Measurements from ENCODE around the gene ERFE. TPM values are rescaled to one million over a fixed set of nuclear protein-coding genes. Genes with fewer than 3 reads are reported as not detected.

Gene ERFE
- total and polyA plus RNA-seq, 2 of the 13 experiments (the other 11 are each of a cell fraction or from before 2014, with no cell fraction given), result 0.09 TPM; not detected in 1

DNA sequence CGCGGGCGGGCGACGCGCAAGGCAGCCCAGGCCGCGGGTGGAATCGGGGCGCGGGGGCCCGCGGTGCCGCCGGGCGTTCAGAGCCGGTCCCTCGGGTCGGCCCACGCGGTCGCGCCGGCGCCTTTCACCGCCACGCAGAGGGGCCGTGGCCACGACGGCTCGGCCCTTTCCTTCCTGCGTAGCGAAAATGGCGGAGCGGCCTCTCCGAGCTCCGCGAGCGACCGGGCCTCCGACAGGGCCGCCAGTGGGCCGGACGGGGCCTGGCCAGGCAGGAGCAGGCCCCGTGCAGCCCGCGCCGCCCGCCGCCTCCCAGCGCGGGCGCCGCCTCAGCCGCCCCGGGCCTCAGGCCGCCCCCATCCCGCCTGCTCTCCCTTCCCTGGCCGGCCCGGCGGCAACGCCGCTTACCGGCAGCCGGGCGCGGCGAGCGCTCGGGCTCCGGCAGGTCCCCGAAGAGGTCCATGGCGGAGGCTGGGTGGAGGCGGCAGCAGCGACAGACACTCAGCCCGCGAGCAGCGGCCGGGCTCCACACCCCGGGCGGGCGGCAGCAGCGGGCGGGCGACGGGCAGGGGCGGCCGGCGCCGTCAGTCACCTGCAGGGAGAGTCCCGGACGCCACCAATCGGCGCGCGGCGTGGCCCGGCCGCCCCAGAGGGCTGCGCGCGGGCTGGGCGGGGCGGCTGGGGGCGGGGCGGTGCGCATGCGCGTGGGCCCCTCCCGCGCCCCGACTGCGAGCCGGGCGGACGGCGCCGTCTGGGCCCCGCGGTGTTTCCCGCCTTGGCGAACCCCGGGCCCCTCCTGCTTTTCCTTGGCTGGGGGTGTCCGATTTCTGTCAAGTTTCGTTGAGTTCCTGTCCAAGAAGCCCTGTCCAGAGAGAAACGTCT lies 44.6 kb downstream of the ERFE start, which contains the start of gene ILKAP:
ILKAP (minus strand) TSS at position 602 of the 879 bp plus-strand sequence; CDS start at position 460, 142 bp downstream.
- intact Hi-C loops (cut with micrococcal nuclease; ENCODE audit: unreplicated experiment), result loop anchor here (1.0 to 5.0 kb wide), 2 partner anchors 39 to 60 kb away; partner anchors contain the start of gene HES6
- CTCF ChIA-PET (ENCODE audit: low intra/inter-chr PET ratio, low total read pairs), result interaction anchor here (0.9 kb wide), 1 partner anchor 38 kb away, joined by 3 read pairs; no protein-coding TSS in a partner anchor
- Histone ChIP-seq H3K9me3 (ENCODE audit: low read length) (no peaks in the 10 kb centered on the region), H3K79me2 (ENCODE audit: insufficient read depth, low read length) (peaks cover 50% of the 10 kb centered on the region), H3K9ac (ENCODE audit: insufficient read depth, low read depth, low read length) (peak within 1 kb of the TSS; percentile 88), H3K36me3 (replicated peaks in 1 of 2; ENCODE audit: control insufficient read depth in 1 of 2, insufficient read depth in 2 of 2, low read length in 2 of 2) (0 out of 5 replicates have a peak, but pooled peaks cover 0 to 3% of the 10 kb centered on the region in 2 experiments), H2AFZ (ENCODE audit: low read length) (peak within 1 kb of the TSS; percentile 89), H3K4me3 (replicated peaks in 1 of 3; ENCODE audit: insufficient read depth in 1 of 3, low read depth in 2 of 3, low read length in 3 of 3) (peak within 1 kb of the TSS; percentile 72 to 89 (median 81)), H3K4me1 (ENCODE audit: insufficient read depth, low read length) (peaks cover 44% of the 10 kb centered on the region), H3K27ac (ENCODE audit: extremely low read length, insufficient read depth, low read length) (peak within 1 kb of the TSS; percentile 59), H3K4me2 (ENCODE audit: low read depth, low read length) (peak within 1 kb of the TSS; percentile 95), H3K27me3 (ENCODE audit: control insufficient read depth in 1 of 2, insufficient read depth in 2 of 2, low read length in 2 of 2) (peaks cover 0 to 25% of the 10 kb centered on the region in 2 experiments; a peak in 2 of 5 replicates), H4K20me1 (ENCODE audit: insufficient read depth, low read length) (peaks cover 20% of the 10 kb centered on the region)
- in situ Hi-C loops (cut with HindIII; ENCODE audit: extremely low pct_ligation_motif_present, low pct_unique_long_range_greater_than_20kb), result no loop called here
- POLR2A ChIA-PET, result interaction anchor here (1.0 to 1.8 kb wide), 8 partner anchors 17 to 143 kb away, joined by 3 to 8 read pairs (median 4); partner anchors contain the start of genes HES6 and SCLY
- DNase-seq (ENCODE audit: low spot score) (peak; percentile 75), ATAC-seq (peak; percentile 99), FAIRE-seq (no peak)
- under 1% methylated on average over 29 of the region's 126 CpGs for WGBS (ENCODE audit: low lambda C conversion rate)
- BruUV-seq (replicated peaks), result no TSS peak
- 0 out of 2 replicates have a peak, but pooled peaks have one; percentile 37 for TF ChIP-seq ZNF263 (CRISPR knock-in tag; IDR thresholded peaks at IDR 0.05)
- TF ChIP-seq ZNF234 (CRISPR knock-in tag; conservative IDR thresholded peaks at IDR 0.05), result no peak
- no peak; the same call in 1 of the 2 replicates for TF ChIP-seq SIX4 (CRISPR knock-in tag; IDR thresholded peaks at IDR 0.05)
- TF ChIP-seq SNAPC2 (CRISPR knock-in tag; IDR thresholded peaks at IDR 0.05), result peak; percentile 86; the same call in 1 of the 2 replicates
- no peak for TF ChIP-seq POGZ (CRISPR knock-in tag; IDR thresholded peaks at IDR 0.05)
- TF ChIP-seq, protein P1, sequence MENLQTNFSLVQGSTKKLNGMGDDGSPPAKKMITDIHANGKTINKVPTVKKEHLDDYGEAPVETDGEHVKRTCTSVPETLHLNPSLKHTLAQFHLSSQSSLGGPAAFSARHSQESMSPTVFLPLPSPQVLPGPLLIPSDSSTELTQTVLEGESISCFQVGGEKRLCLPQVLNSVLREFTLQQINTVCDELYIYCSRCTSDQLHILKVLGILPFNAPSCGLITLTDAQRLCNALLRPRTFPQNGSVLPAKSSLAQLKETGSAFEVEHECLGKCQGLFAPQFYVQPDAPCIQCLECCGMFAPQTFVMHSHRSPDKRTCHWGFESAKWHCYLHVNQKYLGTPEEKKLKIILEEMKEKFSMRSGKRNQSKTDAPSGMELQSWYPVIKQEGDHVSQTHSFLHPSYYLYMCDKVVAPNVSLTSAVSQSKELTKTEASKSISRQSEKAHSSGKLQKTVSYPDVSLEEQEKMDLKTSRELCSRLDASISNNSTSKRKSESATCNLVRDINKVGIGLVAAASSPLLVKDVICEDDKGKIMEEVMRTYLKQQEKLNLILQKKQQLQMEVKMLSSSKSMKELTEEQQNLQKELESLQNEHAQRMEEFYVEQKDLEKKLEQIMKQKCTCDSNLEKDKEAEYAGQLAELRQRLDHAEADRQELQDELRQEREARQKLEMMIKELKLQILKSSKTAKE (CRISPR knock-in tag; IDR thresholded peaks at IDR 0.05; ENCODE audit: borderline replicate concordance), result no peak
- TF ChIP-seq, protein P2, sequence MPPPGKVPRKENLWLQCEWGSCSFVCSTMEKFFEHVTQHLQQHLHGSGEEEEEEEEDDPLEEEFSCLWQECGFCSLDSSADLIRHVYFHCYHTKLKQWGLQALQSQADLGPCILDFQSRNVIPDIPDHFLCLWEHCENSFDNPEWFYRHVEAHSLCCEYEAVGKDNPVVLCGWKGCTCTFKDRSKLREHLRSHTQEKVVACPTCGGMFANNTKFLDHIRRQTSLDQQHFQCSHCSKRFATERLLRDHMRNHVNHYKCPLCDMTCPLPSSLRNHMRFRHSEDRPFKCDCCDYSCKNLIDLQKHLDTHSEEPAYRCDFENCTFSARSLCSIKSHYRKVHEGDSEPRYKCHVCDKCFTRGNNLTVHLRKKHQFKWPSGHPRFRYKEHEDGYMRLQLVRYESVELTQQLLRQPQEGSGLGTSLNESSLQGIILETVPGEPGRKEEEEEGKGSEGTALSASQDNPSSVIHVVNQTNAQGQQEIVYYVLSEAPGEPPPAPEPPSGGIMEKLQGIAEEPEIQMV (CRISPR knock-in tag; IDR thresholded peaks at IDR 0.05; ENCODE audit: low read depth), result 0 out of 2 replicates have a peak, but pooled peaks have one; percentile 62
- TF ChIP-seq ZSCAN20 (CRISPR knock-in tag; IDR thresholded peaks at IDR 0.05; ENCODE audit: borderline replicate concordance), result peak; percentile 60; the same call in 1 of the 2 replicates
- TF ChIP-seq, protein P3, sequence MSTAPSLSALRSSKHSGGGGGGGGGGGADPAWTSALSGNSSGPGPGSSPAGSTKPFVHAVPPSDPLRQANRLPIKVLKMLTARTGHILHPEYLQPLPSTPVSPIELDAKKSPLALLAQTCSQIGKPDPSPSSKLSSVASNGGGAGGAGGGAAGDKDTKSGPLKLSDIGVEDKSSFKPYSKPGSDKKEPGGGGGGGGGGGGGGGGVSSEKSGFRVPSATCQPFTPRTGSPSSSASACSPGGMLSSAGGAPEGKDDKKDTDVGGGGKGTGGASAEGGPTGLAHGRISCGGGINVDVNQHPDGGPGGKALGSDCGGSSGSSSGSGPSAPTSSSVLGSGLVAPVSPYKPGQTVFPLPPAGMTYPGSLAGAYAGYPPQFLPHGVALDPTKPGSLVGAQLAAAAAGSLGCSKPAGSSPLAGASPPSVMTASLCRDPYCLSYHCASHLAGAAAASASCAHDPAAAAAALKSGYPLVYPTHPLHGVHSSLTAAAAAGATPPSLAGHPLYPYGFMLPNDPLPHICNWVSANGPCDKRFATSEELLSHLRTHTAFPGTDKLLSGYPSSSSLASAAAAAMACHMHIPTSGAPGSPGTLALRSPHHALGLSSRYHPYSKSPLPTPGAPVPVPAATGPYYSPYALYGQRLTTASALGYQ (CRISPR knock-in tag; IDR thresholded peaks at IDR 0.05), result no peak; the same call in 1 of the 2 replicates
- TF ChIP-seq ZFP82 (CRISPR knock-in tag; IDR thresholded peaks at IDR 0.05; ENCODE audit: borderline replicate concordance), result peak; percentile 73; the same call in 1 of the 2 replicates
- TF ChIP-seq ZNF446 (CRISPR knock-in tag; IDR thresholded peaks at IDR 0.05), result peak; percentile 92; the same call in 1 of the 2 replicates
- TF ChIP-seq, protein P4, sequence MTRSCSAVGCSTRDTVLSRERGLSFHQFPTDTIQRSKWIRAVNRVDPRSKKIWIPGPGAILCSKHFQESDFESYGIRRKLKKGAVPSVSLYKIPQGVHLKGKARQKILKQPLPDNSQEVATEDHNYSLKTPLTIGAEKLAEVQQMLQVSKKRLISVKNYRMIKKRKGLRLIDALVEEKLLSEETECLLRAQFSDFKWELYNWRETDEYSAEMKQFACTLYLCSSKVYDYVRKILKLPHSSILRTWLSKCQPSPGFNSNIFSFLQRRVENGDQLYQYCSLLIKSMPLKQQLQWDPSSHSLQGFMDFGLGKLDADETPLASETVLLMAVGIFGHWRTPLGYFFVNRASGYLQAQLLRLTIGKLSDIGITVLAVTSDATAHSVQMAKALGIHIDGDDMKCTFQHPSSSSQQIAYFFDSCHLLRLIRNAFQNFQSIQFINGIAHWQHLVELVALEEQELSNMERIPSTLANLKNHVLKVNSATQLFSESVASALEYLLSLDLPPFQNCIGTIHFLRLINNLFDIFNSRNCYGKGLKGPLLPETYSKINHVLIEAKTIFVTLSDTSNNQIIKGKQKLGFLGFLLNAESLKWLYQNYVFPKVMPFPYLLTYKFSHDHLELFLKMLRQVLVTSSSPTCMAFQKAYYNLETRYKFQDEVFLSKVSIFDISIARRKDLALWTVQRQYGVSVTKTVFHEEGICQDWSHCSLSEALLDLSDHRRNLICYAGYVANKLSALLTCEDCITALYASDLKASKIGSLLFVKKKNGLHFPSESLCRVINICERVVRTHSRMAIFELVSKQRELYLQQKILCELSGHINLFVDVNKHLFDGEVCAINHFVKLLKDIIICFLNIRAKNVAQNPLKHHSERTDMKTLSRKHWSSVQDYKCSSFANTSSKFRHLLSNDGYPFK (CRISPR knock-in tag; IDR thresholded peaks at IDR 0.05; ENCODE audit: borderline replicate concordance), result peak; percentile 78; the same call in 1 of the 2 replicates

Data from HepG2 (cell line).